HPDE6-E6E7 (cell line): ENCODE data around the gene NUP93.
A peak's percentile ranks its signal among the peaks of the same experiment; 100 is the strongest.
"Not testable (repeated sequence)": the region's sequence is repeated elsewhere in the genome, so short reads cannot be mapped to it uniquely, and the experiment has no call there.

Experiments
- DNase-seq: peaks from one replicate; pipeline ENCODE4 v3.0.0; 2011; ENCODE audit warnings: missing footprints; ENCODE audit errors: extremely low spot score

Gene NUP93

GRCh38 chr16:56848955-56849689 is 119.2 kb downstream of the NUP93 start:
- peak; percentile 73 for DNase-seq

- DNase-seq: no peak
These were observed 120.1 kb downstream of the NUP93 start for GRCh38 chr16:56849690-56850680.

GRCh38 chr16:56851671-56852400 is 121.9 kb downstream of the NUP93 start:
- DNase-seq: no peak

GRCh38 chr16:56852401-56852730 is 122.4 kb downstream of the NUP93 start:
- no peak for DNase-seq

- no peak for DNase-seq
These were observed 123.0 kb downstream of the NUP93 start for GRCh38 chr16:56852968-56853367.

- no peak for DNase-seq
These were observed 125.3 kb downstream of the NUP93 start for GRCh38 chr16:56855201-56855600.

GRCh38 chr16:56855946-56856345 is 126.0 kb downstream of the NUP93 start:
- no peak for DNase-seq

GRCh38 chr16:56856876-56857447 is 127.0 kb downstream of the NUP93 start:
- no peak for DNase-seq

- DNase-seq: no peak
These were observed 128.4 kb downstream of the NUP93 start for GRCh38 chr16:56858374-56858773.

GRCh38 chr16:56859636-56860035 is 129.7 kb downstream of the NUP93 start:
- DNase-seq: no peak

- DNase-seq: no peak
These were observed 130.5 kb downstream of the NUP93 start for GRCh38 chr16:56860226-56861020.

GRCh38 chr16:56861092-56861610 is 131.2 kb downstream of the NUP93 start:
- no peak for DNase-seq

- DNase-seq: no peak
These were observed 131.8 kb downstream of the NUP93 start for GRCh38 chr16:56861756-56862155.

GRCh38 chr16:56862776-56863175 is 132.8 kb downstream of the NUP93 start:
- no peak for DNase-seq

- DNase-seq: no peak
These were observed 135.0 kb downstream of the NUP93 start, which contains the start of gene SLC12A3 for GRCh38 chr16:56864960-56865359. TSS of gene SLC12A3 (plus strand) at chr16:56865207. CDS start at chr16:56865236, 29 bp downstream.

- no peak for DNase-seq
These were observed 135.6 kb downstream of the NUP93 start for GRCh38 chr16:56865394-56866062.

- DNase-seq: peak; percentile 51
These were observed 137.3 kb downstream of the NUP93 start for GRCh38 chr16:56866955-56867830.

GRCh38 chr16:56868175-56868574 is 138.2 kb downstream of the NUP93 start:
- DNase-seq: no peak

GRCh38 chr16:56868766-56869165 is 138.8 kb downstream of the NUP93 start:
- DNase-seq: not testable (repeated sequence)
